Upper lobe of right lung (tissue), 1 donor: ENCODE data around the gene SDK2. TPM values are rescaled to one million over a fixed set of nuclear protein-coding genes. Genes with fewer than 3 reads are reported as not detected.

Experiments used
- ATAC-seq: fragments of 200-7000 bp; cut with Tn5 transposase; one replicate; pipeline ENCODE4 v1.9.1; 2020; ENCODE audit warnings: mild to moderate bottlenecking, moderate library complexity
- DNase-seq: peaks from one replicate; pipeline ENCODE4 v3.0.0-alpha.2; 2020
- H3K27ac ChIP-seq: fragments of 200-600 bp; one replicate; pipeline ENCODE4 v1.8.0; 2022
- H3K27me3 ChIP-seq: fragments of 200-600 bp; one replicate; pipeline ENCODE4 v1.8.0; 2022; ENCODE audit warnings: mild to moderate bottlenecking
- H3K36me3 ChIP-seq: fragments of 200-600 bp; one replicate; pipeline ENCODE4 v1.8.0; 2022
- H3K4me1 ChIP-seq: fragments of 200-600 bp; one replicate; pipeline ENCODE4 v1.8.0; 2022
- H3K4me3 ChIP-seq: fragments of 200-600 bp; one replicate; pipeline ENCODE4 v1.8.0; 2022; ENCODE audit warnings: mild to moderate bottlenecking
- H3K9me3 ChIP-seq: fragments of 200-600 bp; one replicate; pipeline ENCODE4 v1.8.0; 2022
- intact Hi-C: fragments of 100-400 bp; cut with DNase I; formaldehyde crosslinking; loops from one replicate; pipeline ENCODE4 v1.11.0; 2022
- total RNA-seq: library from RNA; stranded (reverse); fragmentation: NEBNext Ultra II Directional; extraction: Animal tissue kit (Norgen Biotek cat#: 25700); gene quantifications from one replicate; pipeline ENCODE4 v1.2.1, GENCODE V29; 2021
- TF ChIP-seq, protein P1 (sequence below): fragments of 200-600 bp; IDR thresholded peaks from one replicate; pipeline ENCODE4 v1.8.0; 2022; ENCODE audit warnings: antibody characterized with exemption
- donor health status: DM: no; HTN: yes; CAD: no; lungs with severe emphysema.

SDK2 gene
- total RNA-seq, 1 donor from 2014 or later, result 2.3 TPM

GRCh38 chr17:73320601-73321264, 323.5 kb downstream of the SDK2 start:
- no peak overlapping the region for H3K27ac ChIP-seq
- H3K4me3 ChIP-seq, result no peak overlapping the region
- H3K9me3 ChIP-seq, result no peaks in the 10 kb centered on the region
- DNase-seq (no peak), ATAC-seq (no peak)
- H3K4me1 ChIP-seq, result no peaks in the 10 kb centered on the region
- no peaks in the 10 kb centered on the region for H3K36me3 ChIP-seq
- no peaks in the 10 kb centered on the region for H3K27me3 ChIP-seq
- intact Hi-C loops, result no loop called here
- TF ChIP-seq, protein P1, sequence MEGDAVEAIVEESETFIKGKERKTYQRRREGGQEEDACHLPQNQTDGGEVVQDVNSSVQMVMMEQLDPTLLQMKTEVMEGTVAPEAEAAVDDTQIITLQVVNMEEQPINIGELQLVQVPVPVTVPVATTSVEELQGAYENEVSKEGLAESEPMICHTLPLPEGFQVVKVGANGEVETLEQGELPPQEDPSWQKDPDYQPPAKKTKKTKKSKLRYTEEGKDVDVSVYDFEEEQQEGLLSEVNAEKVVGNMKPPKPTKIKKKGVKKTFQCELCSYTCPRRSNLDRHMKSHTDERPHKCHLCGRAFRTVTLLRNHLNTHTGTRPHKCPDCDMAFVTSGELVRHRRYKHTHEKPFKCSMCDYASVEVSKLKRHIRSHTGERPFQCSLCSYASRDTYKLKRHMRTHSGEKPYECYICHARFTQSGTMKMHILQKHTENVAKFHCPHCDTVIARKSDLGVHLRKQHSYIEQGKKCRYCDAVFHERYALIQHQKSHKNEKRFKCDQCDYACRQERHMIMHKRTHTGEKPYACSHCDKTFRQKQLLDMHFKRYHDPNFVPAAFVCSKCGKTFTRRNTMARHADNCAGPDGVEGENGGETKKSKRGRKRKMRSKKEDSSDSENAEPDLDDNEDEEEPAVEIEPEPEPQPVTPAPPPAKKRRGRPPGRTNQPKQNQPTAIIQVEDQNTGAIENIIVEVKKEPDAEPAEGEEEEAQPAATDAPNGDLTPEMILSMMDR, result no peak

DNA sequence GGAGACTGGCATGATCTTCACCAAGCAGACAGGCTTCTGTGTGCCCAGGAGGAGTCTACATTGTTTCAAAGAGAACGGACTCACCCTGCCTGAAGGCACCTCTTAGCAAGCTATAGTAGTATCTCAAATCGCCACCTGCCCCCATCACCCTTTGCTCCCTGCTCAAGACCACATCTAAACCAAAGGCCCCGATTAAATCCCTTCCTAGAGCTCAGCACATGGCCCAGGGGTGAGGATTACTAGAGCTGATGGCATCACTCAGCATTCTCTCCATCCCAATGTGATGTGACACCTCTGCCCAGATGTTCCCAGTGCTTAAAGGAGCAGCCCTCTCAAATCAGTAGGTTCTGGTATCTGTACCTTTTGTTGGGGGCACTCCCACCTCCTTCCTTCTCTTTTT, 324.5 kb downstream of the SDK2 start:
- ATAC-seq (no peak), DNase-seq (no peak)
- H3K4me1 ChIP-seq, result no peaks in the 10 kb centered on the region
- H3K27ac ChIP-seq, result no peak overlapping the region
- no peaks in the 10 kb centered on the region for H3K36me3 ChIP-seq
- H3K27me3 ChIP-seq, result no peaks in the 10 kb centered on the region
- H3K9me3 ChIP-seq, result no peaks in the 10 kb centered on the region
- no peak overlapping the region for H3K4me3 ChIP-seq
- TF ChIP-seq, protein P1, result no peak
- intact Hi-C loops, result no loop called here

- Histone ChIP-seq H3K27ac (no peak overlapping the region), H3K4me3 (no peak overlapping the region), H3K36me3 (no peaks in the 10 kb centered on the region), H3K4me1 (no peaks in the 10 kb centered on the region), H3K27me3 (no peaks in the 10 kb centered on the region), H3K9me3 (no peaks in the 10 kb centered on the region)
- intact Hi-C loops, result no loop called here
- ATAC-seq (peak; percentile 37), DNase-seq (no peak)
- TF ChIP-seq, protein P1, result no peak
Observed at GRCh38 chr17:73318836-73319235, 325.4 kb downstream of the SDK2 start.

- Histone ChIP-seq H3K36me3 (no peaks in the 10 kb centered on the region), H3K4me3 (no peak overlapping the region), H3K27me3 (no peaks in the 10 kb centered on the region), H3K27ac (no peak overlapping the region), H3K4me1 (no peaks in the 10 kb centered on the region), H3K9me3 (no peaks in the 10 kb centered on the region)
- intact Hi-C loops, result no loop called here
- TF ChIP-seq, protein P1, result no peak
- no peak for ATAC-seq
- DNase-seq, result no peak
Observed at GRCh38 chr17:73318427-73318813, 325.8 kb downstream of the SDK2 start.

DNA sequence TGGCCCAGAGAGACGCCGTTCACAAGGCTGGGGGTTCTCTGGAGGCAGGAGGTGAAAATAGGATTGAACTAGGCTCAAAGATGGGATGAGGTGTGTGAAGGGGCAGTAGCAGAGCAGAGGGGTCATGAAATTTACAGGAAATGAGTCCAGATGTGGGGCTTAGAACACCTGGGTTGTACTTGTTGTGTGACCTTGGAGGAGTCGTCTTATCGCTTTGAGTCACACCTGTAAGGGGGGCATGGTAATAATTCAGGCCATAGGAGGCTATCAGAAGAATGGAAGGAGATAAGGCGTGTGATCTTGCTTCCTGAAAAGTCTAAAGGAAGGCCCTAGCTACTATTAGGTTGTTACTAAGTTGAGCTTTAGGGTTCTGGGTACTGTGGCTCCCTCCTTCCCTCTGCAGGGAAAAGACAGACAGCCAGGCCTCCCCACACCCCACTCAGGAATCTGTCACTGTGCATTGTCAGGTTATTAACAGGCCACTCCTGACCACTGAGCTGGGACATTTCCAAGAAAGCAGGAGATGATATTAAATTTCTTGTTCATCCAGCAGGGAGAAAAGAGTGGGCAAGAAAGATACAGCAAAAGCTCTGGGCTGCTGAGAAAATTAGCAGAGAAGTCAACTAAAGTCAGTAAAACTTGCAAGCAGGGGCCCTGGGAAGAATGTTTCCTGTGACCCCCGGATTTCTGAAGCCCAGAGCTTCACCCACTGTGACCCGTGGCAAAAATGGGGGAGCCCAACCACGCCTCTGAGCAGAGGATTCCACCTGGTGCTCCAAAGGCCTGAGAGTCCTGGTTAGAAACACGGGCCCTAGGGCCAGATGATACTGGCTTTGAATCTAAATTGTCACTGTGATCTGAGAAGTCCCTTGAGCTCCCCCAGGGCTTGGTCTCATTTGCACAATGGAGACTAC, 326.5 kb downstream of the SDK2 start:
- ATAC-seq (no peak), DNase-seq (no peak)
- Histone ChIP-seq H3K36me3 (no peaks in the 10 kb centered on the region), H3K4me1 (peaks cover under 1% of the 10 kb centered on the region), H3K27ac (no peak overlapping the region), H3K4me3 (no peak overlapping the region), H3K27me3 (no peaks in the 10 kb centered on the region), H3K9me3 (no peaks in the 10 kb centered on the region)
- intact Hi-C loops, result no loop called here
- TF ChIP-seq, protein P1, result no peak
